ENCODE measurements around the gene MOGAT1. TPM values are rescaled to one million over a fixed set of nuclear protein-coding genes. Genes with fewer than 3 reads are reported as not detected.

Gene MOGAT1
- total RNA-seq, 1 experiment from 2014 or later: not detected

DNA sequence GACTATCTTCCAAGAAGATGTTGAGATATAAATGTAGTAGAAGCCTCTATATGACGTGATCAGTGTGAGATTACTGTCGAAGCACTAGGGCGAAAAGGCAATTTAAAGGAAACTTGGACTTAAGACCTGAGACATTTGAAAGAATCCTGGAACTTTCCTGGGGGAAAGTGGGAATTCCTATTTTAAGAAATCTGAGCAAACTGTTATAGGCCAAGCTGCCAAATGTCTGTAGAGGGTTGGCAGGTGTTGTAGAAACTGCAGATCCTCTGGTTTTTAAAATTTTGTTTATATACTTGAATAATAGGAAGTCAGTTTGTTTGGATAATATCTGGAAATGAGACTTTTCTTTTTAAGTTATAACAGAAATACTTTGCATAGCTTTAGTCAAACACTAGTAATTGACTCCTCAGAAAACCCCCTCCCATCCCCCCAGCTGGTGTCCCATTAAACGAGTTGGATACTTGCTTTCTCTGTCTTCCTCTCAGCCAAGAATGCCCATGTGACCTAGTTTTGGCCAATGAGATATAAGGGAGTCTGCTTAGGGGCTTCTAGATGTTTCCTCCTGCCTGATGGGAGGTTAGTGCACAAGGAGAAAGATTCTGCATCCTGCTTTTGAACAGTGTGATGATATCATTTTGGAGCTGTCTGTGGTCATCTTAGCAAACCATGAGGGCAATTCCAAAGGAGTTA lies 61.2 kb downstream of the MOGAT1 start:
- no peaks in the 10 kb centered on the region; the same call in 1 of the 2 replicates for H3K27me3 Mint-ChIP-seq (ENCODE audit: low read depth)
- TF ChIP-seq CTCF (conservative IDR thresholded peaks at IDR 0.05): no peak
- Histone ChIP-seq H3K4me2 (ENCODE audit: insufficient read depth, insufficient read length, low read length) (no peak overlapping the region), H2BK120ac (ENCODE audit: low read depth, low read length, poor library complexity, severe bottlenecking) (no peak overlapping the region), H4K5ac (ENCODE audit: insufficient read length, low read depth, low read length) (no peak overlapping the region), H2BK5ac (ENCODE audit: insufficient read length, low read length) (no peak overlapping the region), H3K14ac (ENCODE audit: insufficient read depth, low read length) (no peak overlapping the region), H3K9me3 (ENCODE audit: control insufficient read depth, low read depth, low read length) (no peaks in the 10 kb centered on the region), H2BK15ac (ENCODE audit: low read depth, low read length) (no peak overlapping the region), H2BK12ac (ENCODE audit: insufficient read length, low read depth, low read length) (no peak overlapping the region), H3K27ac (ENCODE audit: insufficient read length, low read depth, low read length) (no peak overlapping the region), H2BK20ac (ENCODE audit: low read depth, low read length, poor library complexity, severe bottlenecking) (no peak overlapping the region), H2AFZ (ENCODE audit: low read length) (no peak overlapping the region), H3K79me2 (ENCODE audit: insufficient read depth, low read length) (no peaks in the 10 kb centered on the region), H3K4ac (ENCODE audit: low read depth, low read length) (no peak overlapping the region), H4K91ac (ENCODE audit: insufficient read length, low read depth, low read length) (no peak overlapping the region), H2AK5ac (ENCODE audit: insufficient read length, low read length) (no peak overlapping the region), H3K18ac (ENCODE audit: insufficient read length, low read depth, low read length) (no peak overlapping the region), H4K20me1 (ENCODE audit: control insufficient read depth, insufficient read depth, insufficient read length) (no peaks in the 10 kb centered on the region), H4K8ac (replicated peaks; ENCODE audit: insufficient read length, low read depth, low read length) (no peak overlapping the region), H3K23me2 (ENCODE audit: insufficient read length, low read depth, low read length, poor library complexity, severe bottlenecking) (no peaks in the 10 kb centered on the region), H3K56ac (ENCODE audit: insufficient read length, low read depth, low read length) (no peak overlapping the region), H3K4me1 (ENCODE audit: insufficient read depth, low read length) (no peaks in the 10 kb centered on the region), H3K27me3 (ENCODE audit: insufficient read depth, low read length) (no peaks in the 10 kb centered on the region), H3K9ac (ENCODE audit: extremely low read depth, insufficient read length, low read length) (no peak overlapping the region), H3K23ac (ENCODE audit: insufficient read length, low read depth, low read length) (no peak overlapping the region), H3T11ph (ENCODE audit: low read length) (no peak overlapping the region), H3K79me1 (ENCODE audit: insufficient read depth, low read depth, low read length, poor library complexity, severe bottlenecking) (no peaks in the 10 kb centered on the region)
- H3K27ac Mint-ChIP-seq: no peak overlapping the region
- no peak overlapping the region for H3K4me3 Mint-ChIP-seq
- H3K9me3 Mint-ChIP-seq: no peaks in the 10 kb centered on the region; a peak in 2 of 5 replicates
- H3K4me1 Mint-ChIP-seq: peaks cover 2 to 4% of the 10 kb centered on the region in 2 experiments; a peak in 2 of 4 replicates
- no peak for DNase-seq
- WGBS (ENCODE audit: extremely low coverage, insufficient read length, low lambda C conversion rate): no CpG with 5 or more reads among the region's 4 CpGs
- H3K36me3 Mint-ChIP-seq (ENCODE audit: insufficient read depth in 1 of 3, low read depth in 3 of 3): no peaks in the 10 kb centered on the region

All from H9 (cell line).